ENCODE data around the gene ADAM22.

DNA sequence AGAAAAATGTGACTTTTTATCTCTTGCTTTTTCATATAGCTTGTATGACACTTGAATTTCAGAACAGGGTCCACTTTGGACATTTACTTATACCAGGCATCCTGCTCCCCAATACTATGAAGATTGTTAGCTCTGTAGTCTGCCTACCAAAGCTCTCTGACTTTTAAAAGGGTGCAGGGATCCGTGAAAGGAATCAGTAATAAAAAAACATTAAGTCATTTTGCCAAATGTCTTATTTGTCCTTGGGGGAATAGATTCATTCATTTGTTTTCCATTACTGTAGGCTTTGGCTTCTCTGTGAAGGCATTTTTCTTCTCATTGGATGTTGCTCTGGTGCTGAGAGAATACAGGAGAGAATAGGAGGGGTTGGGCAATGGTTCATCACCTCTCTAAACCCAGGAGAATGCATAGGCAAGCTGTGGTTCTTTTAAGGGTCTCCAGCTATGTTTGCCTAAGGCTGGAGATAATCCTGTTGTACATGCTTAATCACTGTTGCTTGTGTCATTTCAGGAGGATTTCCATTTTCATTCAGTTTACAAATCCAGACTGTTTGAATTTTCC lies 182.3 kb downstream of the ADAM22 start:
- TF ChIP-seq, protein P1, sequence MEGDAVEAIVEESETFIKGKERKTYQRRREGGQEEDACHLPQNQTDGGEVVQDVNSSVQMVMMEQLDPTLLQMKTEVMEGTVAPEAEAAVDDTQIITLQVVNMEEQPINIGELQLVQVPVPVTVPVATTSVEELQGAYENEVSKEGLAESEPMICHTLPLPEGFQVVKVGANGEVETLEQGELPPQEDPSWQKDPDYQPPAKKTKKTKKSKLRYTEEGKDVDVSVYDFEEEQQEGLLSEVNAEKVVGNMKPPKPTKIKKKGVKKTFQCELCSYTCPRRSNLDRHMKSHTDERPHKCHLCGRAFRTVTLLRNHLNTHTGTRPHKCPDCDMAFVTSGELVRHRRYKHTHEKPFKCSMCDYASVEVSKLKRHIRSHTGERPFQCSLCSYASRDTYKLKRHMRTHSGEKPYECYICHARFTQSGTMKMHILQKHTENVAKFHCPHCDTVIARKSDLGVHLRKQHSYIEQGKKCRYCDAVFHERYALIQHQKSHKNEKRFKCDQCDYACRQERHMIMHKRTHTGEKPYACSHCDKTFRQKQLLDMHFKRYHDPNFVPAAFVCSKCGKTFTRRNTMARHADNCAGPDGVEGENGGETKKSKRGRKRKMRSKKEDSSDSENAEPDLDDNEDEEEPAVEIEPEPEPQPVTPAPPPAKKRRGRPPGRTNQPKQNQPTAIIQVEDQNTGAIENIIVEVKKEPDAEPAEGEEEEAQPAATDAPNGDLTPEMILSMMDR (IDR thresholded peaks at IDR 0.05; ENCODE audit: poor library complexity), result no peak
- TF ChIP-seq EZH2 (IDR thresholded peaks at IDR 0.05; ENCODE audit: borderline replicate concordance), result no peak
- TF ChIP-seq EZH2phosphoT487 (IDR thresholded peaks at IDR 0.05; ENCODE audit: low read depth, severe bottlenecking, unreplicated experiment), result no peak

All from hepatocyte (in vitro differentiated cells).